ENCODE results near the gene CHPF2.

CHPF2 gene

DNA sequence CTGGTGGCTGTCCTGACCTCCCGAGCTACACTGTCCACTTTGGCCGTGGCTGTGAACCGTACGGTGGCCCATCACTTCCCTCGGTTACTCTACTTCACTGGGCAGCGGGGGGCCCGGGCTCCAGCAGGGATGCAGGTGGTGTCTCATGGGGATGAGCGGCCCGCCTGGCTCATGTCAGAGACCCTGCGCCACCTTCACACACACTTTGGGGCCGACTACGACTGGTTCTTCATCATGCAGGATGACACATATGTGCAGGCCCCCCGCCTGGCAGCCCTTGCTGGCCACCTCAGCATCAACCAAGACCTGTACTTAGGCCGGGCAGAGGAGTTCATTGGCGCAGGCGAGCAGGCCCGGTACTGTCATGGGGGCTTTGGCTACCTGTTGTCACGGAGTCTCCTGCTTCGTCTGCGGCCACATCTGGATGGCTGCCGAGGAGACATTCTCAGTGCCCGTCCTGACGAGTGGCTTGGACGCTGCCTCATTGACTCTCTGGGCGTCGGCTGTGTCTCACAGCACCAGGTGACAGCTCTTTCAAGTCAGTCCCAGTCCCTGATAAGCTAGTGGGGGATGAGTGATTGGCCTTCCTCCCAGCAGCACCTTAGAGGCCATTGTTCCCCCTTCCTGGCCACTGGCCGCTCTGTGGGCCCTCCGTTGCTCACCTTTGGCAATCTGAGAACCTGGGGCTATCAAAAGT, 3.0 kb downstream of the CHPF2 start:
- no peak for DNase-seq

DNA sequence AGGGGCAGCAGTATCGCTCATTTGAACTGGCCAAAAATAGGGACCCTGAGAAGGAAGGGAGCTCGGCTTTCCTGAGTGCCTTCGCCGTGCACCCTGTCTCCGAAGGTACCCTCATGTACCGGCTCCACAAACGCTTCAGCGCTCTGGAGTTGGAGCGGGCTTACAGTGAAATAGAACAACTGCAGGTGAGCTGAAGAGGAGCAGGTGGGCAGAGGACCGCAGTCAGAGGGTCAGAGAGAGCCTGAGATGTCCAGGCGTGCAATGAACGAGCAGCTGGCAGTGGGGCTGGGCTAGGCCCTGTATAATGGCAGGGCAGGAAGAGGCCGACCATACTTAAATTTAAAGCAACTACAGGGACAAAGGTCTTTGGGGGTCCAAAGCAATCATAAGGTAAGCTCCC, 4.1 kb downstream of the CHPF2 start:
- no peak for DNase-seq

DNA sequence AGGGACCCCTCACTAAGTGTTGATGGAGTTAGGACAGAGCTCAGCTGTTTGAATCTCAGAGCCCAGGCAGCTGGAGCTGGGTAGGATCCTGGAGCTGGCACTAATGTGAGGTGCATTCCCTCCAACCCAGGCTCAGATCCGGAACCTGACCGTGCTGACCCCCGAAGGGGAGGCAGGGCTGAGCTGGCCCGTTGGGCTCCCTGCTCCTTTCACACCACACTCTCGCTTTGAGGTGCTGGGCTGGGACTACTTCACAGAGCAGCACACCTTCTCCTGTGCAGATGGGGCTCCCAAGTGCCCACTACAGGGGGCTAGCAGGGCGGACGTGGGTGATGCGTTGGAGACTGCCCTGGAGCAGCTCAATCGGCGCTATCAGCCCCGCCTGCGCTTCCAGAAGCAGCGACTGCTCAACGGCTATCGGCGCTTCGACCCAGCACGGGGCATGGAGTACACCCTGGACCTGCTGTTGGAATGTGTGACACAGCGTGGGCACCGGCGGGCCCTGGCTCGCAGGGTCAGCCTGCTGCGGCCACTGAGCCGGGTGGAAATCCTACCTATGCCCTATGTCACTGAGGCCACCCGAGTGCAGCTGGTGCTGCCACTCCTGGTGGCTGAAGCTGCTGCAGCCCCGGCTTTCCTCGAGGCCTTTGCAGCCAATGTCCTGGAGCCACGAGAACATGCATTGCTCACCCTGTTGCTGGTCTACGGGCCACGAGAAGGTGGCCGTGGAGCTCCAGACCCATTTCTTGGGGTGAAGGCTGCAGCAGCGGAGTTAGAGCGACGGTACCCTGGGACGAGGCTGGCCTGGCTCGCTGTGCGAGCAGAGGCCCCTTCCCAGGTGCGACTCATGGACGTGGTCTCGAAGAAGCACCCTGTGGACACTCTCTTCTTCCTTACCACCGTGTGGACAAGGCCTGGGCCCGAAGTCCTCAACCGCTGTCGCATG, 5.2 kb downstream of the CHPF2 start:
- no peak for DNase-seq

DNA sequence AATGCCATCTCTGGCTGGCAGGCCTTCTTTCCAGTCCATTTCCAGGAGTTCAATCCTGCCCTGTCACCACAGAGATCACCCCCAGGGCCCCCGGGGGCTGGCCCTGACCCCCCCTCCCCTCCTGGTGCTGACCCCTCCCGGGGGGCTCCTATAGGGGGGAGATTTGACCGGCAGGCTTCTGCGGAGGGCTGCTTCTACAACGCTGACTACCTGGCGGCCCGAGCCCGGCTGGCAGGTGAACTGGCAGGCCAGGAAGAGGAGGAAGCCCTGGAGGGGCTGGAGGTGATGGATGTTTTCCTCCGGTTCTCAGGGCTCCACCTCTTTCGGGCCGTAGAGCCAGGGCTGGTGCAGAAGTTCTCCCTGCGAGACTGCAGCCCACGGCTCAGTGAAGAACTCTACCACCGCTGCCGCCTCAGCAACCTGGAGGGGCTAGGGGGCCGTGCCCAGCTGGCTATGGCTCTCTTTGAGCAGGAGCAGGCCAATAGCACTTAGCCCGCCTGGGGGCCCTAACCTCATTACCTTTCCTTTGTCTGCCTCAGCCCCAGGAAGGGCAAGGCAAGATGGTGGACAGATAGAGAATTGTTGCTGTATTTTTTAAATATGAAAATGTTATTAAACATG, 6.0 kb downstream of the CHPF2 start:
- DNase-seq, result no peak

DNA sequence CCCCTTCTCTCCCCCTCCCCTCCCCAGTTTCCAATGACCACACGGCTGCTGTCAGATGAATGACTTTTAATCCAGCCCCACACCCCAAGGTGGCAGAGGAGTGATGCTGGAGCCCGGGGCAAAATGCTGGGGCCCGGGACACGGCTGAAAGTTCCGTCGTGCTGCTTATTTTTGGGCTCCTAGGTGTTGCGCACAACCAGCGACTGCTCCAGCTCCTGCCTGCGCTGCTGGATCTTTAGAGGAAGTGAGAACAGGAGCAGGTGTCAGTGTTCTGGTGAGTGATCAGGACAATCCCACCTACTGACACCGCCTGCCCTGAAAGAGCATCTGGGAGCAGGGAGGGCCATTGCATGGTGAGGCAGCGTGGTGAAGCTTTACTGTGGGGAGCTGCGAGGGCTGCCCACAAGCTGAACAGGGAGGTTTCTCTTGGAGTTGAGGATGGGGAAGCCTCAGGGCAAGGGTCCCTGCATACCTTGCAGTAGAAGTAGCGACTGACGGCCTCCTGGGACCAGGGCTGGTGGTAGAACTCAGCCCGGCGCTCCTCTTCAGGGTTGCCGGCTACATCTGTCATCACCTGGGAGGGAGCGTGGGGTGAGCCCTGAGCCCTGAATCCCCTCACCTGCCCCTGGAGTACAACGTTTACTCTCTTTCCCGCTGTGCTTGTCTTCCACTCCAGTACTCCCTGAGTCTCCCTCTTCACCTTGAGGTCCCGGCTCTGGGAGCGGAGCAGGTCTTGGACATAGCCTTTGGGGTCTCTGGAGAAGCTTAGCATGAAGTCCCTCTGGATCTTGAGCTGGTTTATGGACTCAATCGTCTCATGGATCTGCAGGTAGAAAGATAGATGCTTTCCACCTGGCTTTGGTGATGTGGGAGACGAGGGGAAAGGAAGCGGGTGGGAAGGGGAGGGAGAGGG, 6.9 kb downstream of the CHPF2 start:
- DNase-seq, result no peak

DNA sequence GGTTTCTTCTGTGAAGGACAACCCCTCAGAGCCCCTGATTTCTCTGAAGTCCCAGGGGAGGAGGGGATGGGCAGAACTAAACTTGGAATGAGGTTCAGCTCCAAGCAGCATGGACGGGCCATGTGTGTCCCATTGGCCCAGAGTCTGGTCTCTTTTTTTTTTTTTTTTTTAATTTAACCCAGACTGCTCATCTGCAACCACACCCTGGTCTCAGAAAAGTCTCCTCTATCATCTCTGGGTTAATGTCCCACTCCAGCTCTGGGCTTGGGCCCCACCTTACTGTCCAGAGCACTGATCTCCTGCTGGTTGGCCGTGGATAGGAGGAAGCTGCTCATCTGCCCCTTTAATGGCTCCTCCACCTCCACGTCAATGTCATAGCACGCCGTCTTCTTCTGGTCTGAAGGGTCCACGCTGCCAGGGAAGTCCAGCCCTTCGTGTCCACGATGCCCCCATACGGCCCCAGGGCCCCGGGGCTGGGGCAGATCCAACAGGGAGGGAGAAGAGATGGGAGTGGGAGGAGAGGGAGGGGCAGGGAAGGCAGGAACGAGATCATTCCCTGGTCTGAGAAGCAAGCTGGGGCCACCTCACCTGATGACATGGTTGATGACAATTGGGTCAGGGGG, 7.7 kb downstream of the CHPF2 start:
- no peak for DNase-seq

DNA sequence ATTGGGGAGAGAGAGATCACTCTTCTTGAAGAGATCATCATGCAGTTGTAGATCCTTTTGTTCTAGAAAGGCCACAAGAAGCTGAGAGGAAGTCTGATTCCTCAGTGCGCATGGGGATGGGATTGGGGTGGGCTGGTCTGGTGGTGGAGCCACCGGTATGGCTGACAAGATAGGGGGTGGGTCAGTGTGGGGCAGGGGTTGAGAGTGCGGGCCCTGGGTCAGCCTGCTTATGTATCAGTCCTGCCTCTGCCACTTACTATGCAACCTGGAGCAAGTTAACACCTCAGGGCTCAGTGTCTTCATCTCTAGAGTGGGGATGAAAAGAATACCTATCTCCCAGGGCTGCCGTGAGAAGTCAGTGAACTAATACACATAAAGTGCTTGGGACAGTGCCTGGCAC, 8.3 kb downstream of the CHPF2 start:
- no peak for DNase-seq

DNA sequence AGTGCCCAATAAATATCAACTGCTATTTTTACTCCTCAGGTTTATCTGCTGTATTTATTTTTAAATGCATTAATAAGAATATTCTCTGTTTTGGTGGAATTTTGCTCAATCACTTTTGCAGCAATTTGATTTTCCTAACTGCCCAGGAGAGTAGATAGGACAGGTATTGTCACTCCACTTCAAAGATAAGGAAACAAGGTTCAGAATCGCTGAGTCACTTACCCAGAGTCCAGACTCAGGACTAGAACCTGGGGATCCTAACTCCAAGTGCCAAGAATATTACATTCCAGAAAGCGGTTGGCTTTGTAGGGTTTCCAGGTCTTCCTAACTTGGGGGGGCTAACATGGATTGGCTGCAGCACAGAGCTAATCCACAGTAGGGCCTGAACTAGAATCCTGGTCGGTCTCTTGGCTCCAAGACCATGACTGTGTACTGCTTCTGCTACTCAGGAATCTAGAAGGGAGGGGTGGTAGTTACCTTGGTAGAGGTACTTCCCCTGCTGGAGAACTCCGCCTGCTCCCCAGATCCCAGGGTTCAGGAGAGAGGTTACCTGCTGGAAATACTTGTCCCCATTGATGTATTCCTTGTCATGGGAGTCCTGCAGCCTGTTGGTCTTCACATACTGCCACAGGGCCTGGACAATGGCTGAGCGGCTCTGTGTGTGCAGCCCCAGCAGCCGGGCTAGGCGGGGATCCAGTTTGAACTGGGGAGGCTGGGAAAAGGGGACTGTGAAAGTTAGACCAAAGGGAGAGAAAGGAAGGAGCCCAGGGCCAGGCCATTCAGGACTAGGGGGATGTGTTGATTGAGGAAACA, 8.9 kb downstream of the CHPF2 start:
- DNase-seq, result no peak

DNA sequence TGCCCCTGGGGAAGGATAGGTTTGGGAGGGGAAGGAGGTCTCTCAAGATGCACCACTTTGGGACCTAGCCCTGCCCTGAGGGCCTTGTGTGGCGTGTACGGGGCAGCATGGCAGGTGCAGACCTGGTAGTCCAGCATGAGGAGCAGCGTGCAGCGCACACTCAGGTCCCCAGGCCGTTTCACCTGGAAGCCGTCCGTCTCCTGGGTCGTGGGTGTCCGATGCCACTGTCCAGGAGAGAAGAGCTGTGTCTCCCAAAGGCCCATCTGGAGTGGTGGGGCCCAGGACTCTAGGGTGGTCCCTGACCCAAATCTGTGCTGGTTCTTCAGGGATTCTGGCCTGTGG, 9.4 kb downstream of the CHPF2 start:
- no peak for DNase-seq

DNA sequence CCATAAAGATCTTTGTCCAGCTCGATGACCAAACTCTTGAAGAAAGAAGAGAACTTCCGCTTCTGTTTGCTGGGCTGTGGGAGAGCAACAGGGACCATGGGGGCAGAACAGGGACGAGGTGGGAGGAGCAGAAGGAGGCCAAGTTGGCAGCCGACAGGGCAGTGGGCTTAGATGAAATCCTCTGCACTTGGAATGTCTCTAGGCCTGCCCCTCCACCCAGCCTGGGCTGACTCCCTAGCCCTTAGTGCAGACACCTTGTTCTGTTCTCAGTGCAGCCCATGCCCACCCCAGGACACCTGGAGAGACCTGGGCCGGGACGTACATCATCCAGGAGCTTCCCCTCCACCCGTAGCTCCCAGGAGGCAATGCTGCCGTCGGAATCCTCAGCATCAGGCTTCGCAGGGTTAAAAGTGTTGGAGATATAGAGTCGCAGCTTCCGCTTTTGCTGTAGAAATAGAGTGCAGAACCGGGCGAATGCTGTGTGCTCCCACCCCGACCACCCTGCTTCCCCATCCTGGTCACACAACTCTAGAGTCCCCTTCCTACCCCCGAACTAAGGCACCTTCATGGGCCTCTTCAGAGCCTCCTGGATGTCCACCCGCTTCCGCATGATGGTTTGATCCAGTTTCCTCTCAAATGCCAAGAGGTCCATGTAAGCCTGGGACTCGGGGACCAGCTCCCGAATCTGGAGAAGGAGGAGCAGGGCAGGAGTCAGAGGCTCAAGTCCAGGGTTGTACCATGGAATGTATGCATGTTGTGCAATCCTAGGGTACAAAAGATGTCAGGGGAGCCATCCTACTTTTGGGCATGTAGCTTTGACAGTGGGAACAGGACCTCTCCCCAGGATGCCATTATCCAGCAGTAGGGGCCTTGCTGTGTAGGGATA, 10.1 kb downstream of the CHPF2 start:
- no peak for DNase-seq

DNA sequence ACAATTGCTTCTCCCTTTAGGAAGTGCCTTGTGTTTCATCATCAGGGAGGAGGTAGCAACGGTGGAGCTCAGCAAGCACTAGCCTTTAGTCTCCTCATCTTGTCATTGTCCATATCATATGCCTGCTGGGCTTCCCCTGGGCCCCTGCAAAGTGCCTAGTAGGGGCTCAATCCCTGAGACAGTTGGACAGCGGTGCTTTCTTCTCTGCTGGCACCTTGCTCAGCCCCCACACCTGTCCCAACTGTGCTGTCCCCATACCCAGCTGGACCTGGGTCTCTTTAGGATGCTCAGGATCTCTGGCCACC, 10.7 kb downstream of the CHPF2 start:
- DNase-seq, result no peak

DNA sequence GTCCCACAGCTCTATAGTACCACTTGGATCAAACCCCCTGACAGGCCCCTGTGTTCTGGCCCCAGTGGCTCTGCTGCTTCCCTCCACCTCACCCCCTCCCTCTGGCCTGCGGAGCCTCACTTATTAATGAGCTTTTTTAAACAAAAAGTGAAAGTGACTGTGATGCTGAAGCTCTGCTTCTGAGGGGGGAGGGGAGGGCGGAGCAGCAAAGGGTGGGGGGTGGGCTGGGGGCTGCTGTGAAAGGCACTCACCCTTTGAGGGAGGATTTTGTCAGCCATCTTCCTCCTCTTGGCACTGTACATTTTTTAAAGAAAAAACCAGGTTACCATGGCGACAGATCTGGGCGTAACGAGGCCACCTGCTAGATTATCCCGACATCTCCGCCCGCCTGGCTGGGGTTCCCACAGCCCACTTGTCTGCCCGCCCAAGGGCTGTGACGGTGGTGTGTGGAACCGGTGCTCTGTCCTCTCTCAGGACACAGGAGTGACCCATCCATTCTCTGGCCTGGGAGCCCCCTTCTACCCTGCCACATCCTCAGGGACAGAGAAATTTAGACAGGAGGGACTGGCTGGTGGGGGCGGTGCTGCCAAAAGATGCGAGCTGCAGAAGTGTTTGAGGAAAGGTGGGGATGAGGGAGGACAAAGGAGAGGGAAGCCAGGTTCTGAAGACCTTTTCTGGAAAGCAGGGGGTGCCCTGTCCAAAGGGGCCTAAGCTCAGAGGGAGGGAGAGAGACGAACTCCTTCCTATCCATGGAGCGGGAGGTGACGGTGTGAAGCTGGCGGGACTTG, 11.3 kb downstream of the CHPF2 start:
- peak; percentile 36 for DNase-seq

DNA sequence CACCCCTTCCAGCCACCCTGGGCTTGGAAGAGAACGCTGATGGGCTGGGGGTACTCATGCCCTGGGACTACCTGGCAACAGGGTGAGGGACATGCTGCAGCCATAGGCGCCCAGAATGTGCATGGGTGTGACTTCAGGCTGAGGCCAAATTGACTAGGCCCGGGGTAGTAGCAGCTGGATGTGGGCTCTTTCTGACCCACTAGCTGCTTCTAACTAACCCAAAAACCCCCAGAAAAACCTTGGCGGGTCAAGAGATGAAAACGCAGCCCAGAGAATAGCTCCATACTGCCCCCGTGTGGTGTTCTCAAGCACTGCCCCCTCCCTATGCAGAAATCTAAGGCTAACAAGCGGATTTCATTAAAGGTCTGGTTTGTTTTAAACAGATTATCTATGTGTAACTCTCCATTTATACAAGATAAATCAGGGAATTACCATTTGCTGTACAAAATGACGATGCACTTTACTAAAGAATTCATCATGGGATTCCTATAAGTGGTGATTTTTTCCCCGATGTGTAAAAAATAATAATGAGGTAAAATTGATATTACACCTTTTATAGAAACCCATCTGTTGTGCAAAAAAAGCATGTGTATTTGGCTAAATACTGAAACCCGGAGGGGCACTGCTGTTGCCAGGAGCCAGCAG, 12.0 kb downstream of the CHPF2 start:
- peak; percentile 33 for DNase-seq

DNA sequence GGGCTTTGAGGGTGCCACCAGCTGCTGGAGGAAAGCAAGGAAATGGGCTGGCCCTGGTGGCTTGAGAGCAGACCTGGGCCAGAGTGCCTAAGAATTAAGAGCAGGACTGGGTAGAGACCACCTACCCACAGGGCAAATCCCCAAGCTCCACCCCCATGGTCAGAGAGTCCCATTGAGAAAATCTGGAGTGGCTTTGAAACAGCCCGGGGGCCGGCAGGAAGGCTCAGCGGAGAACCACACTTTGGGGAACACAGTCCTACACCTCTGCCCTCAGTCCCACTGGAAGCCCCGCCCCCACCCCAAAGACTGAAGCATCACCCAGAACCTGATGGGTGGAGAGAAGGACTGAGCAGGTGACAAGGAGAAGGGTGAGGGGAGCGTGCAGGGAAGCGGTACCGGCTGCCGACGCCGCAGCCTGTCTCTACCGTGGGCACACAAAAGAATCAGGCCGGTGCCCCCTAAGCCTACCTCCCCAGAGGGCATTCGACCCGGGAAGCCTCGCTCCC, 12.6 kb downstream of the CHPF2 start:
- DNase-seq, result no peak

DNA sequence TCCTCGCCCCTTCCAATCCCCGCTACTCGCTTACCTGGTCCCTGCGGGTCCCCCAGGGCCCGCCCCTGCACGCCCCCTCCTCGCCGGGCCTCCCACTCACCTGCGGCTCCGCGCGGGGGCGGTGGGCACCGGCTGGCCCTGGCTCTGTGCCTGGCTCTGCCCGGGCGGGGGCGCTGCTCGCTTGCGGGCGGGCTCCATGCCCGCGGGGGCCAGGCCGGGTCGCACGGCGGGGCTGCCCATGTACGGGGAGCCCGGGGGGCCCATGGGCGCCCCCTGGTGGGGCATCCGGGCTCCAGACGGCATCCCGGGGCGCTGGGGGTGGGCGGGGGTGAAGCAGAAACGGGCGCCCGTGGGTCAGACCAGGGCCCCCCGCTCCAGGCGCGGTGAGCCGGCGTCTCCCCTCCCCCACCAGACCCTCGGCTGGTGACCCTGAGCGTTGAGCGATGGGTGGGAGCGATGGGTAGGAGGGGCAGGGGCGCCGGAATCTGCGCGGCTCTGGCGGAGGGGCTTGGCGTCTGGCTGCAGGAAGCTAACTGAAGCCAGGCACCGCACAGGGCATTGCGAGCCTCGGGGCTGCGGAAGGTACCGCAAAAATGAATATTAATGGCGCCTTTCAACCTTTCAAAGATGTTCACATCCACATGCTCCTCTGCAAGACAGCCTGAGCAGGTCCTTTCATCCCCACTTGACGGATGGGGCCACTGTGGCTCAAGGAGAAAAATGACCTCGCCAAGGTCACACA, 13.2 kb downstream of the CHPF2 start:
- no peak for DNase-seq

DNA sequence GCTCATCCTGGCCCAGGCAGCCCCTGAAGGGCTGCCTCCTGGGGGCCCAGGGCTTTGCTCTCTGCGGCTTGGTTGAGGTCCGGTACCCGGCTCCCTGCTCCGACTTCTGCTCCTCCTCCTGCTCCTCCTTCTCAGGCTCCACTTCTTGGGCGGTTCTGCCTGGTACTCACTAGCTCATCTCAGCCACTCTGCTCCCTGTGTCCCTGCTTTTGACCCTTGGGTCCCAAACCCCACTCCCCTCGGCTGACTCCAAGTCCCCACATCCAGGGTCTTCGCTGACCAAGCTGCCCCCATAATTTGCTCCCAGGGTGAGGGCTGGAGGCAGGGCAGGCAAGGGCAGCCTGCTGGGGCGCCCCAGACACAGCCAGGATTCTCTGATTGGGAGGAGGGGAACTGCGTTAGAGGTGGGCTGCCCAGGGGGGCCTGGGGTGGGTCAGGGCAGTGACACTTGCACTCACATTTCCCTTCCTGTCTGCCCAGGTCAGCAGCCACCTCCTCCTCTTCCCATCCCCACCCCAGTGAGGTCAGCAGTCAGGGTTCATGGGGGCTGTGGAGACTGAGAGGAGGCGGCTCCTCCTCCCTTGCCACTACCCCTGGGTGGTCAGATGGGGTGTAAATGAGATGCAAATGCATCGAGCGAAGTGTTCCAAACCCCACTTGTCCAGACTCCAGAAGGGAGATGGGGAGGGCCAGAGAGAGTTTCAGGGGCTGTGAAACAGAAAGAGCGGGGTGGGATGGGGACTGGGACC, 14.0 kb downstream of the CHPF2 start:
- no peak for DNase-seq

DNA sequence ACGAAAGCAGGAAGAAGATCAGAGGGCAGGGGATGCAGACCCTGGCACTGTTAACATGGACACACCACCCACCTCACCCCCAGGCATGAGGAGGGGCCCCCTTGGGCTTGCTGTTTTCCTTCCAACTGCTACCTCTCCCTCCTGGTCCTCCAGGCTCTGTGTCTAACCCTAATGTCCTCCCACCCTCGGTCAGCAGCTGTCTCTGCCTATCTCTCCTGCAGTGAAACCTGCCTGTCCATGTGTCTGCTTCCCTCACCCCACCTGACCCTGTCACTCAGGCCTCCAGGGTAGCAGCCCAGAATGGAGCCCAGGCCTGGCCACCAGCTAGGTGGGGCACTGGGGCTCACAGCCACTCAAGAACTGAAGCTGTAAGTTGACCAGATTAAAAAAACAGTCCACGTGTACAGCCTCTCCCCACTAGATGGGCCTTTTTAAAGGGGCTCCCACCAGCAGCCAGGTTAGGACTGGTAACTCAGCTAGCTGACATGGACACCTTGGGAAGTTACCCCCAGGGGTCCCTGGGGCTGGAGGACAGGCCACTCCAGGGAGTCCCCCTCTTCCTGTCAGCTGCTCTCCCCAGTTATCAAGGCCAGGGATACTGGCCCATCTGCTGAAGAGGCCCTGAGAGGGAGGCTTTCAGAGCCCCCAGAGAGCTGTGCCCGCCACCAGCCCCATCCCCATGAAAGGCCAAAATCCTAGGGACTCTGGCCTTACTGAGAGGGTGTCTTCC, 14.7 kb downstream of the CHPF2 start:
- no peak for DNase-seq
